K562 (cell line): Measurements from ENCODE around the gene PCCA.

Experiments used
- POLR2AphosphoS5 ChIP-seq: IDR thresholded peaks from 2 replicates; pipeline ENCODE4 v1.6.1; 2011; ENCODE audit warnings: mild to moderate bottlenecking, low read depth, low read length, moderate library complexity; ENCODE audit not compliant: control insufficient read depth, insufficient read depth
- RBBP5 ChIP-seq: fragments of 200-600 bp; sonication (generic); IDR thresholded peaks from 2 replicates; pipeline ENCODE4 v1.6.1; 2012; ENCODE audit warnings: borderline replicate concordance, mild to moderate bottlenecking, low read length, control low read depth, inconsistent platforms; ENCODE audit not compliant: insufficient read depth, poor library complexity, severe bottlenecking
- ZNF274 ChIP-seq: IDR thresholded peaks from 2 replicates; pipeline ENCODE4 v1.6.1; 2011; ENCODE audit warnings: low read depth, mild to moderate bottlenecking, low read length, moderate library complexity, borderline replicate concordance
- ZZZ3 ChIP-seq: fragments of 450-650 bp; IDR thresholded peaks from 2 replicates; pipeline ENCODE4 v1.6.1; 2016; ENCODE audit warnings: antibody characterized with exemption, mild to moderate bottlenecking, moderate library complexity

DNA sequence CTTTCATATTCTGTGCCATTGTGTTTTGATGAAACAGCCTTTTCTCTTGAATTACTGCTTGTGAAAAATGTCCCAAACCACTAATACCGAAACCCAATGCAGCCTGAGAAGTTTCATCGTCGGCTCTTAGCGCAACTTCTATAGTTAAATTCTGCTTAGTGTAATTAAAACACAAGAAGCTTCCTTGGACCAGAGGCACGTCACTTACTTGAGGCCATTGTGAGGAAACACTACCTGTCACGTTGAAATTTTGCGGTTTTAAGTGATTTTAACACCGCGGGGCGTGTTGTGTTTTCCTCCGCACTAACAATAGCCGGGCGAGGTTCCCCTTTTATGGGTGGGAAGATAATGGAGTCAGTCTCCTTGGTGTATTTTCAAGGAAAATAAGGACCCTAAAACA is 428.8 kb downstream of the PCCA start:
- TF ChIP-seq ZZZ3 (no peak), RBBP5 (no peak), POLR2AphosphoS5 (no peak), ZNF274 (no peak)
